GM23338 (cell line): Measurements from ENCODE around the gene EIF2AK3. TPM values are rescaled to one million over a fixed set of nuclear protein-coding genes. Genes with fewer than 3 reads are reported as not detected.

ENCODE experiments used
- ATAC-seq: fragments of 200-7000 bp; cut with Tn5 transposase; 3 replicates; pipeline ENCODE4 v1.9.1; 2020
- DNase-seq: peaks from one replicate; pipeline ENCODE4 v3.0.0-alpha.2; 2015; ENCODE audit warnings: low spot score
- H2AFZ ChIP-seq: fragments of 200-600 bp; sonication (generic); 2 replicates; pipeline ENCODE4 v1.8.0; 2016; ENCODE audit warnings: antibody characterized with exemption, mild to moderate bottlenecking, moderate library complexity
- H3F3A ChIP-seq: fragments of 200-600 bp; sonication (generic); replicated peaks from 2 replicates; pipeline ENCODE4 v1.8.0; 2017; ENCODE audit warnings: antibody characterized with exemption, mixed run types, low read depth
- H3K27ac ChIP-seq: fragments of 200-600 bp; sonication (generic); 2 replicates; pipeline ENCODE4 v1.6.1; 2016; ENCODE audit warnings: low read depth
- H3K27me3 ChIP-seq: fragments of 200-600 bp; sonication (generic); 2 replicates; pipeline ENCODE4 v1.8.0; 2016; ENCODE audit warnings: mild to moderate bottlenecking, mixed run types, moderate library complexity; ENCODE audit not compliant: insufficient read depth
- H3K36me3 ChIP-seq: fragments of 200-600 bp; sonication (generic); 2 replicates; pipeline ENCODE4 v1.8.0; 2016; ENCODE audit warnings: mild to moderate bottlenecking; ENCODE audit not compliant: insufficient read depth
- H3K4me1 ChIP-seq: fragments of 200-600 bp; sonication (generic); 2 replicates; pipeline ENCODE4 v1.8.0; 2016; ENCODE audit warnings: mild to moderate bottlenecking, moderate library complexity; ENCODE audit not compliant: insufficient read depth
- H3K4me2 ChIP-seq: fragments of 200-600 bp; sonication (generic); 2 replicates; pipeline ENCODE4 v1.7.1; 2017; ENCODE audit warnings: mixed run types
- H3K4me3 ChIP-seq: fragments of 200-600 bp; sonication (generic); 2 replicates; pipeline ENCODE4 v1.6.1; 2016; ENCODE audit warnings: mixed run types
- H3K79me2 ChIP-seq: fragments of 200-600 bp; sonication (generic); replicated peaks from 2 replicates; pipeline ENCODE4 v1.8.0; 2017; ENCODE audit warnings: mild to moderate bottlenecking; ENCODE audit not compliant: insufficient read depth
- H3K9me2 ChIP-seq: fragments of 200-600 bp; sonication (generic); 2 replicates; pipeline ENCODE4 v1.8.0; 2017; ENCODE audit not compliant: insufficient read depth
- H4K20me1 ChIP-seq: fragments of 200-600 bp; sonication (generic); replicated peaks from 2 replicates; pipeline ENCODE4 v1.8.0; 2017; ENCODE audit warnings: mild to moderate bottlenecking; ENCODE audit not compliant: insufficient read depth
- H3K27ac Mint-ChIP-seq: 2 replicates; pipeline ENCODE4 v1.8.0; 2020; ENCODE audit warnings: inconsistent platforms, mild to moderate bottlenecking, moderate library complexity, mixed read lengths
- H3K27me3 Mint-ChIP-seq: 3 replicates; pipeline ENCODE4 v1.8.0; 2022; ENCODE audit warnings: low read depth, mild to moderate bottlenecking, moderate library complexity, mixed read lengths, inconsistent platforms; ENCODE audit not compliant: insufficient read depth, poor library complexity
- H3K36me3 Mint-ChIP-seq: 3 replicates; pipeline ENCODE4 v1.8.0; 2021; ENCODE audit warnings: low read depth, mild to moderate bottlenecking, inconsistent platforms, moderate library complexity, mixed read lengths
- H3K4me1 Mint-ChIP-seq: 3 replicates; pipeline ENCODE4 v1.8.0; 2020; ENCODE audit warnings: mild to moderate bottlenecking, inconsistent platforms, mixed read lengths
- H3K4me3 Mint-ChIP-seq: 3 replicates; pipeline ENCODE4 v1.8.0; 2021; ENCODE audit warnings: moderate library complexity, mild to moderate bottlenecking, inconsistent platforms, mixed read lengths
- H3K9me3 Mint-ChIP-seq: 3 replicates; pipeline ENCODE4 v1.8.0; 2020; ENCODE audit warnings: moderate library complexity, mild to moderate bottlenecking, inconsistent platforms, mixed read lengths
- CREB1 ChIP-seq: fragments of 250-450 bp; sonication (Bioruptor Pico); IDR thresholded peaks from 2 replicates; pipeline ENCODE4 v1.5.0; 2020; ENCODE audit warnings: low read depth, mild to moderate bottlenecking, moderate library complexity
- EZH2phosphoT487 ChIP-seq: fragments of 200-600 bp; sonication (generic); IDR thresholded peaks from one replicate; pipeline ENCODE4 v1.8.1; 2018; ENCODE audit warnings: antibody characterized with exemption; ENCODE audit not compliant: unreplicated experiment
- JUNB ChIP-seq: IDR thresholded peaks from one replicate; pipeline ENCODE4 v1.6.1; 2016; ENCODE audit warnings: antibody characterized with exemption; ENCODE audit not compliant: unreplicated experiment
- NANOG ChIP-seq: IDR thresholded peaks from 2 replicates; pipeline ENCODE4 v1.6.1; 2016; ENCODE audit warnings: antibody characterized with exemption, borderline replicate concordance
- POLR2AphosphoS5 ChIP-seq: IDR thresholded peaks from 2 replicates; pipeline ENCODE4 v1.6.1; 2016; ENCODE audit warnings: antibody characterized with exemption, low read depth
- STAT1 ChIP-seq: IDR thresholded peaks from one replicate; pipeline ENCODE4 v1.6.1; 2016; ENCODE audit warnings: antibody characterized with exemption; ENCODE audit not compliant: unreplicated experiment
- ZNF114 ChIP-seq: fragments of 250-450 bp; sonication (Bioruptor Pico); IDR thresholded peaks from 2 replicates; pipeline ENCODE4 v1.5.0; 2020; ENCODE audit warnings: mild to moderate bottlenecking, moderate library complexity
- polyA plus RNA-seq: library from polyadenylated mRNA; unstranded; fragments of >200 nt; fragmentation: Nextera tagmentation; extraction: Ambion mirVana; gene quantifications from 2 replicates; pipeline ENCODE4 v1.2.1, GENCODE V29; 2016
- total RNA-seq: library from RNA; depleted of rRNA; stranded (reverse); fragments of >200 nt; shearing (Covaris generic); gene quantifications from 2 replicates; pipeline ENCODE4 v1.2.3, GENCODE V29; 2014
- TF ChIP-seq, protein P1 (sequence below): IDR thresholded peaks from one replicate; pipeline ENCODE4 v1.6.1; 2018; ENCODE audit warnings: antibody characterized with exemption; ENCODE audit not compliant: unreplicated experiment
- TF ChIP-seq, protein P2 (sequence below): IDR thresholded peaks from 2 replicates; pipeline ENCODE4 v1.6.1; 2016; ENCODE audit warnings: antibody characterized with exemption
- TF ChIP-seq, protein P3 (sequence below), 2 experiments: fragments of 200-600 bp in 1 of 2; sonication (generic) in 1 of 2; conservative IDR thresholded peaks; 2 replicates each; pipeline versions ENCODE4 v1.5.1 to v1.6.1; 2016 to 2017; ENCODE audit warnings: antibody characterized with exemption in 2 of 2, low read depth in 2 of 2, mild to moderate bottlenecking in 2 of 2, moderate library complexity in 1 of 2

Gene EIF2AK3
- total and polyA plus RNA-seq, 2 experiments from 2014 or later = 5.9 to 24.2 TPM

DNA sequence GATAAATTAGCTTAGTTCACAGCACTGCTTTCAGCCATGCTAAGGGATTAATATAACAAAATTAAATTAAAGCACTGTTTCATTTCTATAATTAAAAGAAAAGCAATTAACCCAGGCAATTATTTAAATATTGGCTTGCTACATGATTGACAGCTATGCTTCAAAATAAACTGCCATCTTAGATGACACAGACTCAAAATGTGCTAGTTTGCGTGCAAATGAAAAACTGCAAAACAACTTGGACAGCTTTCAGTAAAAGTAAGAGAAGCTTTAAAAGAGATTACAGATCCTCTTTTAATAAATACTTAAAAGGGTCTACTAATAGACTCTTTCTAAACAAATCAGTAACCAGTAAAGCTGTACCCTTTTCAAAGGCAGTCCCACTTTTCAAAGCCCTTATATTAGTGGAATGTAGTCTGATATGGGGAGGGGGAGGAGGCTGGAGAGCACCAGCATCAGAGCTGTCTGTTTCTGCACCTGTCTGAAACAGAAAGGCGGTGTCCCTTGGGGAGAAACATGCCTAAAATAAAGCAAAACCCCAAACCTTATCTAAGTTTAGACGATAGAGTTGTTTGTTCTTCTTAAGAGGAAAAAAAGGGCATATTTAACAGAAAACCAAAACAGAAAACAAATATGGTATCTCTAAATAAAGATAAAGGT lies 20.8 kb downstream of the EIF2AK3 start:
- Mint-ChIP-seq H3K4me3 (no peak overlapping the region), H3K9me3 (no peaks in the 10 kb centered on the region), H3K27me3 (no peaks in the 10 kb centered on the region), H3K36me3 (no peaks in the 10 kb centered on the region; the same call in 2 of the 3 replicates), H3K4me1 (peaks cover 23% of the 10 kb centered on the region), H3K27ac (no peak overlapping the region)
- Histone ChIP-seq H3K36me3 (no peaks in the 10 kb centered on the region; the same call in 1 of the 2 replicates), H3K9me2 (no peaks in the 10 kb centered on the region), H3K4me1 (peaks cover 23% of the 10 kb centered on the region), H4K20me1 (no peaks in the 10 kb centered on the region), H3K27ac (no peak overlapping the region), H2AFZ (no peak overlapping the region), H3F3A (no peaks in the 10 kb centered on the region), H3K4me3 (no peak overlapping the region), H3K4me2 (no peak overlapping the region), H3K27me3 (no peaks in the 10 kb centered on the region), H3K79me2 (peaks cover 21% of the 10 kb centered on the region; the same call in 1 of the 2 replicates)
- DNase-seq = no peak
- TF ChIP-seq, protein P1, sequence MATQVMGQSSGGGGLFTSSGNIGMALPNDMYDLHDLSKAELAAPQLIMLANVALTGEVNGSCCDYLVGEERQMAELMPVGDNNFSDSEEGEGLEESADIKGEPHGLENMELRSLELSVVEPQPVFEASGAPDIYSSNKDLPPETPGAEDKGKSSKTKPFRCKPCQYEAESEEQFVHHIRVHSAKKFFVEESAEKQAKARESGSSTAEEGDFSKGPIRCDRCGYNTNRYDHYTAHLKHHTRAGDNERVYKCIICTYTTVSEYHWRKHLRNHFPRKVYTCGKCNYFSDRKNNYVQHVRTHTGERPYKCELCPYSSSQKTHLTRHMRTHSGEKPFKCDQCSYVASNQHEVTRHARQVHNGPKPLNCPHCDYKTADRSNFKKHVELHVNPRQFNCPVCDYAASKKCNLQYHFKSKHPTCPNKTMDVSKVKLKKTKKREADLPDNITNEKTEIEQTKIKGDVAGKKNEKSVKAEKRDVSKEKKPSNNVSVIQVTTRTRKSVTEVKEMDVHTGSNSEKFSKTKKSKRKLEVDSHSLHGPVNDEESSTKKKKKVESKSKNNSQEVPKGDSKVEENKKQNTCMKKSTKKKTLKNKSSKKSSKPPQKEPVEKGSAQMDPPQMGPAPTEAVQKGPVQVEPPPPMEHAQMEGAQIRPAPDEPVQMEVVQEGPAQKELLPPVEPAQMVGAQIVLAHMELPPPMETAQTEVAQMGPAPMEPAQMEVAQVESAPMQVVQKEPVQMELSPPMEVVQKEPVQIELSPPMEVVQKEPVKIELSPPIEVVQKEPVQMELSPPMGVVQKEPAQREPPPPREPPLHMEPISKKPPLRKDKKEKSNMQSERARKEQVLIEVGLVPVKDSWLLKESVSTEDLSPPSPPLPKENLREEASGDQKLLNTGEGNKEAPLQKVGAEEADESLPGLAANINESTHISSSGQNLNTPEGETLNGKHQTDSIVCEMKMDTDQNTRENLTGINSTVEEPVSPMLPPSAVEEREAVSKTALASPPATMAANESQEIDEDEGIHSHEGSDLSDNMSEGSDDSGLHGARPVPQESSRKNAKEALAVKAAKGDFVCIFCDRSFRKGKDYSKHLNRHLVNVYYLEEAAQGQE = no peak
- TF ChIP-seq CREB1 (CRISPR knock-in tag) = no peak
- TF ChIP-seq EZH2phosphoT487 = no peak
- no peak for TF ChIP-seq STAT1
- no peak for TF ChIP-seq POLR2AphosphoS5
- TF ChIP-seq ZNF114 (CRISPR knock-in tag) = no peak
- TF ChIP-seq, protein P2, sequence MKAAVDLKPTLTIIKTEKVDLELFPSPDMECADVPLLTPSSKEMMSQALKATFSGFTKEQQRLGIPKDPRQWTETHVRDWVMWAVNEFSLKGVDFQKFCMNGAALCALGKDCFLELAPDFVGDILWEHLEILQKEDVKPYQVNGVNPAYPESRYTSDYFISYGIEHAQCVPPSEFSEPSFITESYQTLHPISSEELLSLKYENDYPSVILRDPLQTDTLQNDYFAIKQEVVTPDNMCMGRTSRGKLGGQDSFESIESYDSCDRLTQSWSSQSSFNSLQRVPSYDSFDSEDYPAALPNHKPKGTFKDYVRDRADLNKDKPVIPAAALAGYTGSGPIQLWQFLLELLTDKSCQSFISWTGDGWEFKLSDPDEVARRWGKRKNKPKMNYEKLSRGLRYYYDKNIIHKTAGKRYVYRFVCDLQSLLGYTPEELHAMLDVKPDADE = no peak
- ATAC-seq = no peak

DNA sequence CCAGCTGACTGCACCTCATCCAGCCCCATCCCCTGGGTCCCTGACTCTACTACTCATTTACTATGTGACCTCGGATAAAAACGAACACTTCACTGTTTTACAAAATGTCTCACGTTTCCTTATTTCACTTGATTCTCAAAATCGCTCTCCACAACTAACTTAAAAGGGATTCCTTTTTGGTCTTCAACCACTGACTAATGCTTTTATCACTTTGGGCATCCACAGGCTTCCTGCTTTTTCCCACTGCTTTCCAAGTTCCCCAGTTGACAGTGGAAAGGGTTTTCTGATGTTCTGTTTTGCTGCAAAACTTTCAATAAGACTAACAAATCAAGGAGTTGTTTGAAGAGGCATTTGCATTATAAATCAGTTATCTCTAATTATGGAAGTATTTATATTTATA lies 24.1 kb downstream of the EIF2AK3 start:
- H3K79me2 ChIP-seq = peaks cover 34% of the 10 kb centered on the region
- no peaks in the 10 kb centered on the region for H3K36me3 Mint-ChIP-seq
- H3K4me1 ChIP-seq = peaks cover 33% of the 10 kb centered on the region
- no peaks in the 10 kb centered on the region for H4K20me1 ChIP-seq
- DNase-seq (no peak), ATAC-seq (no peak)
- no peaks in the 10 kb centered on the region for H3F3A ChIP-seq
- H3K9me2 ChIP-seq = no peaks in the 10 kb centered on the region
- no peak overlapping the region for H3K4me2 ChIP-seq
- peaks cover 41% of the 10 kb centered on the region for H3K4me1 Mint-ChIP-seq
- H3K27ac ChIP-seq = 0 out of 2 replicates have a peak overlapping the region, but pooled peaks have one; percentile 12
- no peaks in the 10 kb centered on the region for H3K27me3 Mint-ChIP-seq
- no peak overlapping the region for H3K4me3 ChIP-seq
- H2AFZ ChIP-seq = no peak overlapping the region
- H3K4me3 Mint-ChIP-seq = no peak overlapping the region
- H3K27ac Mint-ChIP-seq = peak overlapping the region; percentile 18; the same call in 1 of the 2 replicates
- no peaks in the 10 kb centered on the region for H3K9me3 Mint-ChIP-seq
- no peaks in the 10 kb centered on the region for H3K36me3 ChIP-seq
- H3K27me3 ChIP-seq = no peaks in the 10 kb centered on the region
- TF ChIP-seq, protein P2 = no peak
- TF ChIP-seq JUNB (no peak), NANOG (no peak)
- TF ChIP-seq, protein P3, sequence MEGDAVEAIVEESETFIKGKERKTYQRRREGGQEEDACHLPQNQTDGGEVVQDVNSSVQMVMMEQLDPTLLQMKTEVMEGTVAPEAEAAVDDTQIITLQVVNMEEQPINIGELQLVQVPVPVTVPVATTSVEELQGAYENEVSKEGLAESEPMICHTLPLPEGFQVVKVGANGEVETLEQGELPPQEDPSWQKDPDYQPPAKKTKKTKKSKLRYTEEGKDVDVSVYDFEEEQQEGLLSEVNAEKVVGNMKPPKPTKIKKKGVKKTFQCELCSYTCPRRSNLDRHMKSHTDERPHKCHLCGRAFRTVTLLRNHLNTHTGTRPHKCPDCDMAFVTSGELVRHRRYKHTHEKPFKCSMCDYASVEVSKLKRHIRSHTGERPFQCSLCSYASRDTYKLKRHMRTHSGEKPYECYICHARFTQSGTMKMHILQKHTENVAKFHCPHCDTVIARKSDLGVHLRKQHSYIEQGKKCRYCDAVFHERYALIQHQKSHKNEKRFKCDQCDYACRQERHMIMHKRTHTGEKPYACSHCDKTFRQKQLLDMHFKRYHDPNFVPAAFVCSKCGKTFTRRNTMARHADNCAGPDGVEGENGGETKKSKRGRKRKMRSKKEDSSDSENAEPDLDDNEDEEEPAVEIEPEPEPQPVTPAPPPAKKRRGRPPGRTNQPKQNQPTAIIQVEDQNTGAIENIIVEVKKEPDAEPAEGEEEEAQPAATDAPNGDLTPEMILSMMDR (conservative IDR thresholded peaks at IDR 0.05; ENCODE audit: low read depth in 2 of 2) = no peak
